D721Med (cell line): Measurements from ENCODE around the gene IL31RA.
"Not testable (repeated sequence)": the region's sequence is repeated elsewhere in the genome, so short reads cannot be mapped to it uniquely, and the experiment has no call there.

ENCODE experiments used
- DNase-seq: peaks from one replicate; pipeline ENCODE4 v3.0.0; 2011; ENCODE audit warnings: low spot score; ENCODE audit not compliant: insufficient read length
- FAIRE-seq: peaks from 2 replicates; lab custom pipeline; 2011; peaks lifted over from hg19 to GRCh38; lab: Jason Lieb, UNC
- CTCF ChIP-seq: IDR thresholded peaks from 2 replicates; pipeline ENCODE4 v1.5.1; 2012; ENCODE audit warnings: mild to moderate bottlenecking, control low read depth; ENCODE audit not compliant: insufficient read depth; ENCODE audit errors: missing control alignments

The IL31RA gene

GRCh38 chr5:55936100-55936693 is 85.0 kb downstream of the IL31RA start:
- FAIRE-seq, result peak; percentile 16
- TF ChIP-seq CTCF, result peak; percentile 90
- peak; percentile 53 for DNase-seq

- not testable (repeated sequence) for FAIRE-seq, DNase-seq
These were observed 86.4 kb downstream of the IL31RA start for GRCh38 chr5:55937598-55937997.

- not testable (repeated sequence) for DNase-seq, FAIRE-seq
These were observed 90.0 kb downstream of the IL31RA start for GRCh38 chr5:55941154-55941553.

GRCh38 chr5:55959208-55959607 is 108.1 kb downstream of the IL31RA start:
- no peak for TF ChIP-seq CTCF
- FAIRE-seq, result no peak
- no peak for DNase-seq

- DNase-seq (no peak), FAIRE-seq (no peak)
- TF ChIP-seq CTCF, result no peak
These were observed 109.6 kb downstream of the IL31RA start for GRCh38 chr5:55960779-55961178.

- FAIRE-seq, result no peak
- TF ChIP-seq CTCF, result no peak
These were observed 114.4 kb downstream of the IL31RA start for GRCh38 chr5:55965525-55965924.

GRCh38 chr5:55966284-55966683 is 115.1 kb downstream of the IL31RA start:
- FAIRE-seq (no peak), DNase-seq (no peak)
- no peak for TF ChIP-seq CTCF

More at GRCh38 chr5:55965525-55965924, 114.4 kb downstream of the IL31RA start:
- DNase-seq, result no peak

- no peak for FAIRE-seq
- TF ChIP-seq CTCF, result no peak
- no peak for DNase-seq
These were observed 118.8 kb downstream of the IL31RA start for GRCh38 chr5:55969956-55970355.
